Activated CD8-positive, alpha-beta memory T cell treated with anti-CD3 and anti-CD28 coated beads, Interleukin-2, amount 50 U/mL, for 4 hours (primary cell): Measurements from ENCODE around the gene HS3ST4.
A peak's percentile ranks its signal among the peaks of the same experiment; 100 is the strongest.

ENCODE experiments used
- DNase-seq: peaks from one replicate; pipeline ENCODE4 v3.0.0-alpha.2; 2020

The HS3ST4 gene

GRCh38 chr16:25828510-25828909, 136.8 kb downstream of the HS3ST4 start:
- no peak for DNase-seq

GRCh38 chr16:25832291-25832690, 140.5 kb downstream of the HS3ST4 start:
- no peak for DNase-seq

GRCh38 chr16:25834101-25834500, 142.3 kb downstream of the HS3ST4 start:
- DNase-seq = no peak

GRCh38 chr16:25835126-25835525, 143.4 kb downstream of the HS3ST4 start:
- DNase-seq = no peak

GRCh38 chr16:25838724-25839186, 147.0 kb downstream of the HS3ST4 start:
- peak; percentile 14 for DNase-seq

GRCh38 chr16:25841761-25842160, 150.0 kb downstream of the HS3ST4 start:
- DNase-seq = no peak

GRCh38 chr16:25845901-25846300, 154.1 kb downstream of the HS3ST4 start:
- no peak for DNase-seq

GRCh38 chr16:25854141-25854540, 162.4 kb downstream of the HS3ST4 start:
- no peak for DNase-seq

- no peak for DNase-seq
These were observed 163.3 kb downstream of the HS3ST4 start for GRCh38 chr16:25855063-25855462.

- no peak for DNase-seq
These were observed 164.1 kb downstream of the HS3ST4 start for GRCh38 chr16:25855818-25856217.

GRCh38 chr16:25859645-25860044, 167.9 kb downstream of the HS3ST4 start:
- DNase-seq = no peak

- DNase-seq = no peak
These were observed 175.3 kb downstream of the HS3ST4 start for GRCh38 chr16:25867041-25867440.

GRCh38 chr16:25868106-25868505, 176.3 kb downstream of the HS3ST4 start:
- DNase-seq = no peak

GRCh38 chr16:25868706-25869370, 177.1 kb downstream of the HS3ST4 start:
- DNase-seq = no peak

- no peak for DNase-seq
These were observed 180.8 kb downstream of the HS3ST4 start for GRCh38 chr16:25872369-25873070.

- no peak for DNase-seq
These were observed 182.4 kb downstream of the HS3ST4 start for GRCh38 chr16:25874196-25874595.

GRCh38 chr16:25875956-25876598, 184.3 kb downstream of the HS3ST4 start:
- no peak for DNase-seq

- DNase-seq = no peak
These were observed 185.3 kb downstream of the HS3ST4 start for GRCh38 chr16:25877103-25877502.

- DNase-seq = no peak
These were observed 194.8 kb downstream of the HS3ST4 start for GRCh38 chr16:25886598-25886997.

GRCh38 chr16:25888868-25889267, 197.1 kb downstream of the HS3ST4 start:
- DNase-seq = no peak

- no peak for DNase-seq
These were observed 201.6 kb downstream of the HS3ST4 start for GRCh38 chr16:25893332-25893731.

GRCh38 chr16:25894093-25894492, 202.3 kb downstream of the HS3ST4 start:
- DNase-seq = no peak

- no peak for DNase-seq
These were observed 203.6 kb downstream of the HS3ST4 start for GRCh38 chr16:25895380-25895779.

GRCh38 chr16:25896411-25896810, 204.7 kb downstream of the HS3ST4 start:
- no peak for DNase-seq
